HG03432 (cell line): ENCODE data around the gene INTS7.
A peak's percentile ranks its signal among the peaks of the same experiment; 100 is the strongest.
"Not testable (repeated sequence)": the region's sequence is repeated elsewhere in the genome, so short reads cannot be mapped to it uniquely, and the experiment has no call there.

ENCODE experiments used
- ATAC-seq: cut with Tn5 transposase; IDR thresholded peaks from one replicate; pipeline ENCODE4 v1.9.1; 2021; ENCODE audit warnings: mild to moderate bottlenecking, moderate library complexity; ENCODE audit not compliant: unreplicated experiment

Gene INTS7

DNA sequence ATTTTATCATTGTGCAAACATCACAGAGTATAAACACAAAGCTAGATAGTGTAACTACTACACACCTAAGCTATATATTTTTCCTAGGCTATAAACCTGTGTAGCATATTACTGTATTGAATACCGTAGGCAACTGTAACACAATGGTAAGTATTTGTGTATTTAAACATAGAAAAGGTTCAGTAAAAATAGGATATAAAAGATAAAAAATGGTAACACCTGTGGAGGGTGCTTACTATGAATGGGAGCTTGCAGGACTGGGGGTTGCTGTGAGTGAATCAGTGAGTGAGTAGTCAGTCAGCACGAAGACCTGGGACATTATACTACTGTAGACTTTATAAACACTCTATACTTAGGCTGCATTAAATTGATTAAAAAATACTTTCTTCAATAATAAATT is 4.3 kb upstream of the INTS7 start:
- no peak for ATAC-seq

DNA sequence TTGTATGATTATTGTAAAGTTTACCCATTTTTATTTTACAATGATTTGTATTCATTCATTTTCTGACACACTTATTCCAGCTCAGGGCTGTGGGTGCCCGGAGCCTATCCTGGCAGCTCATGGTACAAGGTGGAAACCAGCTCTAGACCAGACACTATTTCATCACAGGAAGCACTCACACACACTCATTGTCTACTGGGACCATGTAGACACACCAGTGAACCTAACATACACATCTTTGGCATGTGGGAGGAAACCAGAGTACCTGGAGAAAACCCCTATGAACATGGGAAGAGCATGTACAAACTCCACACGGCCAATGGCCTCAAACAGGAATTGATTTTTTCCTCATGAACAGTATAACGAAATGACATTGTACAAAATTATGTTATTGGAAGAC is 2.5 kb upstream of the INTS7 start:
- ATAC-seq: no peak

DNA sequence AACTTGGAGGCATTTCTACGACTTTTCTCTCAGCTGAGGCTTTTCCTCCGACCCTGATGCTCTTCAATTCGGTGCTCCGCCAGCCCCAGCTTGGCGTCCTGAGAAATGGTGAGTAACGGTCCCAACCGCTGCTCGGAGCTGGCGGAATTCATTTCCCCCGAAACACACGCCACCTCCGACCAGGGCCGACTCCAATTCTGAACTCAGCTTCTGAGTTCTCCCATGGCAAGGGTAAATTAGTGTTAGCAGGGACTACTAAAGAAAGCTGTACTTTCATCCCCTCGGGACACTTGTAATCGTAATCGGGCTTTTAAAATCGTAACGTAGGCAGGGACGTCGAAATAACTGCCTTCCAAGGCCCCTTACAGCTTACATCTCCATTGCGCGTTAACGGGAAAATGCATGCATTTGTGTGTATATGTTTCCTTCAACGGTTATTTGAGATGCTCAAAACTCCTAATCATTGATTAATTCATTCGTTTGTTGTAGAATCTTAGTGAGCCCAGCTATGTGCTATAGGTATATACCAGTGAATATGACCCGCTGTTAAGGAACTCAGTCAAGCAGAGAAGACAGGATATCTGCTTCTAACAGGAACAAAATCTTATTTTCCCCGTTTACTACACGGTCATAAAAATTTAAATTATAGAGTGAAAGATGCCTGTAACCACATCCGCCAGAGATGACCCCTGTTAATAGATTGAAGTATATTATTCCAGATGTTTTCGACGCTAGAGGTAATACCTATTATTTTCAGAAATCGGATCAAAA is 663 bp upstream of the INTS7 start:
- peak; percentile 18 for ATAC-seq

DNA sequence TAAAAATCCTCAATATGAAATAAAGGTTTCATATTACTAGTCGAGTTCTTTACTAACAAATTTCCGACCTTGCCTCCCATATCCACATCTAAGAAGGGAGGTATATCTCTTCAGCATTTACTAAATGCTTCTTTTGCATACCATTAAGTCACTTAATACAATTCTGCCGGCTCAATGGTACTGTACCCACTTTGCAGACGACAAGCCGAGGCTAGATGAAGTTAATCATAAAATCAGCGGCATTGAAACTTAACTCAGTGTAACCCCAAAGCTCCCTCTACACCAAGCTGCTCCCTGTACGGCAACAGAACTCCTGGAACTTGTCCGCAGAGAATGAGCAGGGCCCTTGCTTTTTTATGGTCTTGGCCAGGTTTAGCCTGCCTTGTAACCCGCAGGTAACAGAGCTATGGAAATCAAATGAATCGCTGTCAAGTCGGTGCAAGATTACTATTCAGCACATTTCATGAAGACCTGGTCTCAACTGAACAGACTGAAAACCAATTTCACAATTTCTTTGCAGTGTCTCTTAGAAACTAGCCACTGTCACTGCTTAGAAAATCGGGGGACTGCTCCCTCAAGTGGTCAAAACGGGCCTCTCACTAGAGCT is 738 bp downstream of the INTS7 start:
- ATAC-seq: peak; percentile 3

DNA sequence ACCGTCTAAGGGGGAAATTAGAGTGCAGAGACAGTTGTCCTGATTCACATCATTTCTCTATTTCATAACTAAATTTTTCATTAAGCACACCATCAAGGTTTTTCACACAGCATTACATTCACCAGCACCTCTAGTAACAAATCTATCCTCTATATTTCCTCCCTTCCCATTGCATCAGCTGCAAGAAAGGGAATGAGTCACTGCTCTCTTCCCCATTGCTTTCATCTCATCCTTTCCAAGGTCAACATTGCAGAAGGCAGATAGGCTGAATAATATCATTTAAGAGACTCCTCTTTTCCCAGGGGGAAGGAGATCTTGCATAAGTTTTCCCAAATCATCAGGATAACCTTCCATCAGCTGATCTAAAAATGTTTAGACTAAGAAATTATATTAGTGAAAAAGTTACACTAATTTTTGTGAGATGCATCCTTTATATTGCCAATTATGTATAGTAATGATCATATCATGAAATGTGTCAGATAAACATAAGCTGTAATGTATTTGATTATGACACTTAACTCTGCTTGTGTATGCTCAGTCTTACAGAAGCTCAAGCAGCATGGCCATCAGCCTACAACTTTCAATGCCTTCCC is 4.3 kb downstream of the INTS7 start:
- no peak for ATAC-seq

DNA sequence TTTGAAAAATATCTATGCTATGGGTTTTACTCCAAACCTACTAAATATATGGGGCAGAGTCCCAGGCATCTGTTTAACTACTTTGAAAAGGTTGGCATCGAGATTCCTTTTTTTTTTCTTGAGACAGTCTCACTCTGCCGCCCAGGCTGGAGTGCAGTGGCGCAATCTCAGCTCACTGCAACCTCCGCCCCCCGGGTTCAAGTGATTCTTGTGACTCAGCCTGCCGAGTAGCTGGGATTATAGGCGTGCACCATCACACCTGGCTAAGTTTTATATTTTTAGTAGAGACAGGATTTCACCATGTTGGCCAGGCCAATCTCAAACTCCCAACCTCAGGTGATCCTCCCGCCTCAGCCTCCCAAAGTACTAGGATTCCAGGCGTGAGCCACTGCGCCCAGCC is 7.6 kb downstream of the INTS7 start:
- ATAC-seq: not testable (repeated sequence)

DNA sequence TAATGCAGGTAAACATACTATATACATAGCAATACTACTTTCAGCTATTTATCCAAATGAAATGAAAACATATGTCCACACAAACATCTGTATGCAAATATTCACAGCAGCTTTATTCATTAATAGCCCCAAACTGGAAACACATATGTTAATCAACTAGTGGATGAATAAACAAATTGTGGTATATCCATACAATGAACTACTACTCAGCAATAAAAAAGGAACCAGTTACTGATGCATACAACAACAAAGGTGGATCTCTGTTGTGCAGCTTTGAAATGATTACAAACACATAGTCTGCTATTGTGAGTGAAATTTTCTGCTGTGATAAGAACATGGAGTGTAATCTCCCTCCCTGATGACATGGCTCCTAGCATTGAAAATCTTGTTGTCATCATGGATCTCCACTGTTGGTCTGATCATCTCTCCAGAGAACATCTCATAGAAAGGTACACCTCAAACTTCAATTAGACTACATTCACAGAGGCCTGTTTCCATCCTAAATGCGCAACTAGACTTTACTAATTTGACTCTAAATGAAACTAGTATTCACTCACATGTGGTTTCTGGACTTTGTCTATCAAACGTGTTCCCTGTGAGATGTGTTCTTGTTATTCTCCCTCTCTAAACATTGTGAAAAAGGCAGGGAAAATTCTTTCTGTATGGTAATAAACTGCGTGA is 10.7 kb downstream of the INTS7 start:
- no peak for ATAC-seq

DNA sequence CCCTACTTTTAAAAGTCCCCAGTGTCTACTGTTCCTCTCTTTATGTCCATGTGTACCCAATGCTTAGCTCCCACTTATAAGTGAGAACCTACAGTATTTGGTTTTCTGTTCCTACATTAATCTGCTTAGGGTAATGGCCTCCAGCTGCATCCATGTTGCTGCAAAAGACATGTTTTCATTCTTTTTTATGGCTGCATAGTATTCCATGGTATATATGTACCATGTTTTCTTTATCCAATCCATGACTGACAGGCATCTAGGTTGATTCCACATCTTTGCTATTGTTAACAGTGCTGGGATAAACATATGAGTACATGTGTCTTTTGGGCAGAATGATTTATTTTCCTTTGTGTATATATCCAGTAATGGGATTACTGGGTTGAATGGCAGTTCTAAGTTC is 12.4 kb downstream of the INTS7 start:
- ATAC-seq: not testable (repeated sequence)

DNA sequence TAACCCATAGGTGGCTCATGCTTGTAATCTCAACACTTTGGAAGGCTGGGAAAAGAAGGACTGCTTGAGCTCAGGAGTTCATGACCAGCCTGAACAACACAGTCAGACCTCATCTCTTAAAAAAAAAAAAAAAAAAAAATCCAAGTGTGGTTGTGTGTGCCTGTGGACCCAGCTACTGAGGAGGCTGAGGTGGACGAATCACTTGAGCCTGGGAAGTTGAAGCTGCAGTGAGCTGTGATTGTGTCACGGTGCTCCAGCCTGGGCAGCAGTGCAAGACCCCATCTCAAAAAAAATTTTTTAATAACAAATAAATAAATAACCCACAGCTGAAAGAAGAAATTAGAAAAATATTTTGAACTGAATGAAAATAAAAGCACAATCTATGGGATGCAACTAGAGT is 13.8 kb downstream of the INTS7 start:
- ATAC-seq: no peak

DNA sequence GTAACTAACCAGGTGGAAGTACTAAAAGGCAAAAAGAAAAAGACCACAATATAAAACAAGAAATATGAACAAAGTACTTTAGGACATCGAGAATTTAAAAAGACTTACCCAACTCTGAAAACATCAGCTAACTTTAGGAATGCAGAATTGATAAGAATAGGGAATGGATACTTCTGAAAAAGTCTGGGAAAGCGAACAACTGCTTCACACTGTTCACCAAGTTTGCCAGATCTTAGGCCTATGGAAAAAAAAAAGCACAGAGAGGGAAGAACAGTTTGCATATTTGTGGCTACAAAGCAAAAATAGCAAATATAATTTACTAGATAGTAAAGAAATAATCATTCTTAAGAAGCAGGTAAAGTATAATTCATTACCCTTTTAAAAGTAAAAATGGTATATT is 14.4 kb downstream of the INTS7 start:
- no peak for ATAC-seq

DNA sequence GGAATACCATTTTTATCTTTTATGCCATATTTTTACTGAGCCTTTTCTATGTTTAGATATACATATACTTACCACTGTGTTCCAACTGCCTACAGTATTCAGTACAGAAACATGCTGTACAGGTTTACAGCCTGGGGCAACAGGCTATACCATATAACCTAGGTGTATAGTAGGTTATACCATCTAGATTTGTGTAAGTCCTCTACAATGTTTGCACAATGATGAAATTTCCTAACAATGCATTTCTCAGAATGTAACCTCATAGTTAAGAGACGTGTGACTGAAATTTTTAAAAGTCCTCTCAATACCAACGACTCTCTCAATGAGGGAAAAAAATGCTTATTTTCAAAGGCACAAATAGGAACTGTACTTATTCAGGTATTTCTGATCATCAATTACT is 21.7 kb downstream of the INTS7 start:
- ATAC-seq: no peak

DNA sequence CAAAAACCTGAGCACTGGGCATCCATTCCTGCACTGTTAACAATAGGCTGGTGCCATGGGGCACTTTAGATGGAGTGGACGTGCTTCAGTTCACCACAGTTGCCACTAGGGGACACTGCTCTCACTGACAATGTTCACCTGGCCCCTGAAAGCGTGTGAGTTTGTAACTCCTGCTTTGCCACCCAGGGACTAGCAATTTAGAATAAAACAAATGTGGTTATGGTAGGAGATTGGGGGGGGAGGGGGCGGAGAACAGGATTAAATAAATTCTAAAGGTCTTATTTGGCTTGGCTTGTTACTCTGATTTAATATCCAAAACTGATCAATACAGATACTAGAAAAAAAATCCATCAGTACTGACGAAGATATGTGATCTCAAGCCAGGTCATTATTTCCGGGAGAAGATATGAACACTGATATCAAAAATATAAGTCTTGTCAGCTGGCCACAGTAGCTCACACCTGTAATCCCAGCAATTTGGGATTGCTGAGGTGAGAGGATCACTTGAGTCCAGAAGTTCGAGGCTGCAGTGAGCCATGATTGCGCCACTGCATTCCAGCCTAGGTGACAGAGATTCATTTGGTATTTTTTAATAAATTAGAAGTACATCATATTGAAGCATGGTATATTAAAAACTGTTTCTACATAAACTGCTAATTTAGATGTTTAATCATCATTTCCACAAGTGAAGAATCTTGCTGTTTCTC is 23.2 kb downstream of the INTS7 start:
- ATAC-seq: peak; percentile 92

DNA sequence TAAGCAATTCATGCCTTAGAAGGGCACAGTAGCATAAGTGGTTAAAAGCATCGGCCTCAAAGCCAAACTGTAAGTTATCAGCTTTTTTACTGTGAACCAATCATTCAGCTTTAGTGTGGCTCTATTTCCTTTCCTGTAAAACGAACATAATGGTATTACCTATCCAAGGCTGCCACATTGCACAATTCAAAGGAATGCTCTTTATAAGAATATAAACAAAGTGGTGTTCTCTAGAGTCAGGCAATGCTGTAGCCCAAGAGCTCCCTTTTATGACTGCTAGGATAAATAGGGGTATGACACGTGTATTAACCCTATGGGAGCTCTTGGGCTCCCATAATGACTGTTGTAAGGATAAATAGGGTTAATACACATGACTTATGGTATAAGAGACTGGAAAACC is 25.4 kb downstream of the INTS7 start:
- no peak for ATAC-seq

DNA sequence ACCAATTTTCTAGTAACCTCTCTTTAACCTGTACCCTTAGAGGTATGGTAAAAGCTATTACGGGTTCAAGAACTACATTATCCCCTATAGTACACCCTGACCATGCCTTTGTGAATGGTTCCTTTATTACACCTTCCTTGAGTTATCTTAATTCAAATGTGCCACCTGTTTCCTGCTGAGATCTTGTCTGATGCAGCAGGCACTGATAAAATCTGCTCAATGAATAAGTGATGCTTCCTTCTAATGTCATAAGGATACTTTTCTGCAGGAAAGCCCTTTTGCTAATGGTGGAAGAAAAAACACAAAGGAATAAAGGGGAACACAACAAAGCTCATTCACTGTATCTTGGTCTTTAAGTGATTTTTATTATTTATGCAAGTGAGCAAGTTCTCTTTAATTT is 25.8 kb downstream of the INTS7 start:
- no peak for ATAC-seq

DNA sequence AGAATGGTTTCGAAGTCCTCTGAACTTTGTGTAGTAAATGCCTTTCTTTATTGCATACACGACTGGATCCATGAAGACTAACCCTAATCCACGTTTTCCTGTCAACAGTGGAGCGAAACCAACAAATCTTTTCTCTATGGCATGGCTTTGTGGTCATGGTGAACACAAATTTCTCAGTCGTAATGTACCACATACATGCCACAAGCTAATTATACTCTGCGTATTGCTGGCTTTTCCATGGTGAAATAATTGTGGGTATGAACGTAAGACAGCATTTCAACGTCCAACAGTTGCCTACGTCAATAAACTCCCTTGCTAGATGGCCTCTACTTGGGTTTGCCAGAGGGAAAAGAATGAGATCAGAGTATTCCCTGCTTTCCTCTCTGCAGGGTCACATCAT is 27.5 kb downstream of the INTS7 start:
- ATAC-seq: no peak

DNA sequence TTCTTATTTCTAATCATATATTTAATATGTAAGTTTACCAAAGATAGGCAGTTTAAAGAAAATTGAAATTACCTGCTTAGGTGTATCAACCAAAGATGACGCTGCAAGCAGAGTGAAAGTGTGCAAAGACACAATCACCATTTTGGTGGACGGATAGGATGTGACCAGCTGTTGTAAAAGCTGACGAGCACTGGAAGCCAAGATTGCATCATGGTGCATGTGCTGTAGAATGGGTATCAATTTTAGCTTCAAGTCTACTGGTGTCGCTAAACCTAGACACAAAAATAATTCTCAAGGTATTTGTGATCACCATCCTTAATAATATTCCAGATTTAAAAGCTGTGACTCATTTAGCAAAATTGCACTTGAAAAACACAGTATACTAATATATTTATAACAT is 28.2 kb downstream of the INTS7 start:
- no peak for ATAC-seq

DNA sequence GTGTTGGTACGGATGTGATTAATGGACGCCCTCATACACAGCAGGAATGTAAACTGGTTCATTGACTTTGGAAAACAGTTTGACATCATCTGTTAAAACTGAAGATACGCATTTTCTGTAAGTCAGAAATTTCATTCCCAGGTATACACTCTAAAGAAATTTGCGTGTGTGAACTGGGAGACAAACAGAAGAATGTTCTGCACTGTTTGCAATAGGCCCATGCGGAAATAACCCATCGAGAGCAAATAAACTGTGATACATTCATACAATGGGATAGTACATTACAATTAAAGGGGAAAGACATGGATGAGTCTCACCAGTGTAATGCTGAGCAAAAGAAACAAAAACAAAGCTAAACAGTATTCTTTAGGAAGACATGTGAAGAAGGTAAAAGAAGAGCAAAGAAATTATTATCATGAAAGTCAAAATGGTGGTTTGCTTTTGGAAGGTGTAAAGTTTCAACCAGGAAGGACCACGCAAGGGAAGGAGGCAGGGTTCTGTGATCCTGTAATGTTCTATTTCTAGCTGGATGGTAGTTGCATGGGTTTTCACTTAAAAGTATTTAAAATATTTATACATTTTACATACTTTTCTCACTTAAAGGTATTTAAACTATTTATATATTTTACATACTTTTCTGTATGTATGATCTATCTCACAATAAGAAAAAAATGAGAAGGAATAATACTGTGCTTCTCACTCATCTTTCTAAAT is 30.3 kb downstream of the INTS7 start:
- ATAC-seq: no peak

DNA sequence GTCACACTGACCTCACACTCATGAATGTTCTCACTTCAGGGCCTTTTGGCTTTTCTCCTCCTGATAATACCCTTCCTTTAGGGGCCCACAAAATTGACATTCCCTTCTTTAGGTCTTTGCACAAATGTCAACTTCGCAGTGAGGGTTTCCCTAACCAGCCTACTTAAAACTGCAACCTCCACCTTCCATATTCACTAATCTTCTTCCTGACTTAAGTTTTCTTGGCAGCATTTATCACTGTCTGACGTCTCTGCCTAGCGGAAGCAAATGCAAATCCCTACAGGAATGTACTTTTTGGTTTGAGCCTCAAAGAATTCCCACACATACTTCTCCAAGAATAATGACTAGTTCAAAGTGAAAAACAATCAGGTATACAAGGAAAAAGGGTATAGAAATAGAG is 32.8 kb downstream of the INTS7 start:
- no peak for ATAC-seq

DNA sequence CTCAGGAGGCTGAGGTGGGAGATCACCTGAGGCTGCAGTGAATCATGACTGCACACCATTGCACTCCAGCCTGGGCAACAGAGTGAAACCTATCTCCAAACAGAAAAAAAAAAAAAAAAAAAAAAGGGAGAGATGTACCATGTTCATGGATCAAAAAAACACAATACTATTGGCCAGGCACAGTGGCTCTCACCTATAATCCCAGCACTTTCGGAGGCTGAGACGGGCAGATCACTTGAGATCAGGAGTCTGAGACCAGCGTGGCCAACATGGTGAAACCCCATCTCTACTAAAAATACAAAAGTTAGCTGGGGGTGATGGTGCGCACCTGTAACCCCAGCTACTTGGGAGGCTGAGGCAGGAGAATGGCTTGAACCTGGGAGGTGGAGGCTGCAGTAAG is 37.9 kb downstream of the INTS7 start:
- not testable (repeated sequence) for ATAC-seq

DNA sequence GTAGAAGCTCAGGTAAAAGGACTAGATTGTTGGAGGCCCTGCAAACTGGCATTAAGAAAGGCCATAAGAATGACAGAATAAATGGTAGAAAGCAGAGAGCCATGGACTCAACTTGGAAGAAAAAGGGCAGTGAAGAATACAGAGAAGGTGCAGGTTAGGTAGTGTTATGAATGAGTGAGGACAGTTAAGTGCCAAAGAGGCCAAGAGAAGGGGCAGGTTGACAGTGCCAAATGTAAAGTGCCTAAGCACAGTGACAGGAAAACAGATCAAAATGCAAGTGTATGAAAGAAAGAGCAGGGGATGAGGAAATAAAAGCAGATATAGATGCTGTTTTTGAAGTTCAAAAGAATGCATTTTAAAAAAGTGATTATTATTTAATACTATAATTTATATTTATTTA is 43.7 kb downstream of the INTS7 start:
- no peak for ATAC-seq
